PC-9 (cell line): ENCODE data around the gene GMPR2. TPM values are rescaled to one million over a fixed set of nuclear protein-coding genes. Genes with fewer than 3 reads are reported as not detected.

Experiments
- BruUV-seq: library from RNA; stranded (reverse); fragments of 400-500 nt; replicated peaks from 2 replicates; lab custom pipeline; 2021; lab: Mats Ljungman, UMichigan
- CTCF ChIA-PET: fragments of 300-600 bp; sonication (Branson Sonifier 250); formaldehyde crosslinking; loops from one replicate; lab custom pipeline; 2022; ENCODE audit warnings: antibody characterized with exemption; lab: Charles Lee
- POLR2A ChIA-PET: fragments of 300-600 bp; sonication (Branson Sonifier 250); formaldehyde crosslinking; loops from one replicate; lab custom pipeline; 2022; ENCODE audit warnings: antibody characterized with exemption; ENCODE audit not compliant: unreplicated experiment; lab: Charles Lee
- DNase-seq, 2 experiments: peaks; one replicate each; pipeline versions ENCODE4 v3.0.0 to v3.0.0-alpha.2; 2015 to 2022; ENCODE audit warnings: mixed read lengths in 1 of 2
- H2AFZ ChIP-seq: fragments of 200-600 bp; sonication (generic); 2 replicates; pipeline ENCODE4 v1.8.1; 2017; ENCODE audit warnings: antibody characterized with exemption
- H3F3A ChIP-seq: fragments of 200-600 bp; sonication (generic); 2 replicates; pipeline ENCODE4 v1.8.1; 2017; ENCODE audit warnings: antibody characterized with exemption, mild to moderate bottlenecking, low read depth; ENCODE audit not compliant: insufficient read depth
- H3K27ac ChIP-seq: fragments of 200-600 bp; sonication (generic); 2 replicates; pipeline ENCODE4 v1.6.1; 2016; ENCODE audit warnings: mixed run types
- H3K27me3 ChIP-seq: fragments of 200-600 bp; sonication (generic); 2 replicates; pipeline ENCODE4 v1.6.1; 2016; ENCODE audit warnings: low read depth, mixed run types; ENCODE audit not compliant: insufficient read depth
- H3K36me3 ChIP-seq: fragments of 200-600 bp; sonication (generic); 2 replicates; pipeline ENCODE4 v1.6.1; 2016; ENCODE audit warnings: low read depth, mixed run types
- H3K4me1 ChIP-seq: fragments of 200-600 bp; sonication (generic); replicated peaks from 2 replicates; pipeline ENCODE4 v1.6.1; 2016; ENCODE audit warnings: mixed run types; ENCODE audit not compliant: insufficient read depth
- H3K4me2 ChIP-seq: fragments of 200-600 bp; sonication (generic); 2 replicates; pipeline ENCODE4 v1.6.1; 2017; ENCODE audit warnings: mixed run types
- H3K4me3 ChIP-seq: fragments of 200-600 bp; sonication (generic); 2 replicates; pipeline ENCODE4 v1.6.1; 2016; ENCODE audit warnings: mixed run types
- H3K79me2 ChIP-seq: fragments of 200-600 bp; sonication (generic); 2 replicates; pipeline ENCODE4 v1.6.1; 2017; ENCODE audit warnings: low read depth, mixed run types
- H3K9me2 ChIP-seq: fragments of 200-600 bp; sonication (generic); 2 replicates; pipeline ENCODE4 v1.8.1; 2017; ENCODE audit warnings: mild to moderate bottlenecking; ENCODE audit not compliant: insufficient read depth
- H3K9me3 ChIP-seq: fragments of 200-600 bp; sonication (generic); 2 replicates; pipeline ENCODE4 v1.8.1; 2016; ENCODE audit warnings: low read depth; ENCODE audit not compliant: insufficient read depth
- H4K20me1 ChIP-seq: fragments of 200-600 bp; sonication (generic); 2 replicates; pipeline ENCODE4 v1.8.1; 2017; ENCODE audit not compliant: insufficient read depth
- CTCF ChIP-seq: fragments of 200-600 bp; sonication (generic); conservative IDR thresholded peaks from 2 replicates; pipeline ENCODE4 v1.6.1; 2017; ENCODE audit warnings: mixed run types, antibody characterized with exemption, mild to moderate bottlenecking, moderate library complexity
- EZH2 ChIP-seq: fragments of 200-600 bp; sonication (generic); IDR thresholded peaks from 2 replicates; pipeline ENCODE4 v1.8.0; 2017; ENCODE audit warnings: antibody characterized with exemption, low read depth
- intact Hi-C: fragments of 100-400 bp; cut with micrococcal nuclease; formaldehyde crosslinking; loops from one replicate; pipeline ENCODE4 v1.10.0; 2022; ENCODE audit not compliant: unreplicated experiment
- total RNA-seq: library from RNA; stranded (reverse); gene quantifications from 2 replicates; pipeline ENCODE4 v1.2.3, GENCODE V29; 2021

The GMPR2 gene
- total RNA-seq, 1 experiment from 2014 or later: 55.3 TPM

DNA sequence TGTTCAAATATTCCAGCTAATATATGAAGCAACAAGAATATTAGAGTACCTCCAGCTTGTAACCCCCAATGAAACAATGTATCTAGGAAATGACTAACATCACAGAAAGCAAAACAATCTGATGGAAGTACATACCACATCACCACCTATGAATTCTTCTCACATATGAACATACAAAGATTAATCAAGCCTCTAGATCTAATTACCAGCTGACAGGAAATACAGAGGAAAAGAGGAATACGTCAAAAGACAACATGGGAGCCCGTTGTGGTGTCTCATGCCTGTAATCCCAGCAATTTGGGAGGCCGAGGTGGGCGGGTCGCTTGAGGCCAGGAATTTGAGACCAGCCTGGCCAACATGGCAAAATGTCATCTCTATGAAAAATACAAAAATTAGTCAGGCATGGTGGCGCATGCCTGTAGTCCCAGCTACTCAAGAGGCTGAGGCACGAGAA lies 8.1 kb upstream of the GMPR2 start:
- DNase-seq: no peak
- Histone ChIP-seq H2AFZ (no peak overlapping the region), H3K36me3 (no peaks in the 10 kb centered on the region), H4K20me1 (no peaks in the 10 kb centered on the region; the same call in 1 of the 2 replicates), H3F3A (no peaks in the 10 kb centered on the region), H3K9me3 (no peaks in the 10 kb centered on the region), H3K79me2 (peaks cover 41% of the 10 kb centered on the region), H3K9me2 (no peaks in the 10 kb centered on the region), H3K27ac (no peak overlapping the region), H3K4me2 (no peak overlapping the region), H3K27me3 (no peaks in the 10 kb centered on the region), H3K4me1 (no peaks in the 10 kb centered on the region), H3K4me3 (no peak overlapping the region)
- intact Hi-C loops: no loop called here
- BruUV-seq: no TSS peak
- CTCF ChIA-PET: no interaction called here
- POLR2A ChIA-PET: no interaction called here
- no peak for TF ChIP-seq CTCF
- TF ChIP-seq EZH2: no peak

DNA sequence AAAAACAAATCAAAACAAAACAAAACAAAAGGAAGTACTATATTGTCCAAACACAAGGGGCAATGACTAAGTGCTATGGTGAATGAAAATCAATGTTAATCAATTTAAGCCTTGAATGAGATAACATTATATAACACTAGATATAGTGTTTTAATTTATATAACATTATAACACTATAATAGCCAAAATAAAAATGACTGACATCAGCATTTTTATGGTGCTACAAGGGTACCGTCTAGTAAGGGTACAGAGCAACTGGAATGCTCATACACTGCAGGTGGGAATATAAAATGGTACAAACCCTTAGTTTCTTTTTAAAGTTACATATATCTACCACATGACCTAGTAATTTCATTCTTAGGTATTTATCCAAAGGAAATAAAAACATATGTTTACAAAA lies 6.3 kb upstream of the GMPR2 start:
- no peaks in the 10 kb centered on the region for H4K20me1 ChIP-seq
- H3F3A ChIP-seq: 0 out of 2 replicates have a peak, but pooled peaks cover under 1% of the 10 kb centered on the region
- no peaks in the 10 kb centered on the region; the same call in 1 of the 2 replicates for H3K4me1 ChIP-seq
- H3K4me2 ChIP-seq: no peak overlapping the region
- H3K27me3 ChIP-seq: no peaks in the 10 kb centered on the region
- ChIA-PET CTCF (no interaction called here), POLR2A (no interaction called here)
- DNase-seq: no peak
- H3K9me3 ChIP-seq: no peaks in the 10 kb centered on the region
- H3K79me2 ChIP-seq: peaks cover 52% of the 10 kb centered on the region
- H3K27ac ChIP-seq: no peak overlapping the region
- H3K36me3 ChIP-seq: no peaks in the 10 kb centered on the region
- H3K4me3 ChIP-seq: no peak overlapping the region
- intact Hi-C loops: no loop called here
- H2AFZ ChIP-seq: no peak overlapping the region
- no peak for TF ChIP-seq EZH2
- no peak for TF ChIP-seq CTCF
- no TSS peak for BruUV-seq
- H3K9me2 ChIP-seq: no peaks in the 10 kb centered on the region

DNA sequence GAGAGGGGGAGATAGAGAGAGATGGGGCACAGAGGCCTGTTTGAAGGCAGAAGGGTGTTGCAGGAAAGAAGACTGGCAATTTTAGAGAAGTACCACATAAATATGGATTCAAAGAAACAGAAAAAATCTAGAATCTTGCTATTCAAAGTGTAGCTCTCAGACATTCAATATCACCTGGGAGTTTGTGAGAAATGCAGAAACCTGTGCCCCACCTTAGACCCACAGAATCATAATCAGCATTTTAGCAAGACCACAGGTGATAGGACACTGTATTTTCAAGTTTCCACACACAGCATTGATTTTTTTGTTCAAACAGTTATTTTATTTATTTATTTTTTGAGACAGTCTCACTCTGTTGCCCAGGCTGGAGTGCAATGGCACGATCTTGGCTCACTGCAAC lies 3.8 kb upstream of the GMPR2 start:
- Histone ChIP-seq H3K4me1 (peaks cover 8% of the 10 kb centered on the region), H3K27me3 (no peaks in the 10 kb centered on the region), H3K27ac (no peak overlapping the region), H3K4me2 (no peak overlapping the region), H2AFZ (no peak overlapping the region), H3K9me2 (no peaks in the 10 kb centered on the region), H4K20me1 (no peaks in the 10 kb centered on the region), H3F3A (0 out of 2 replicates have a peak, but pooled peaks cover 4% of the 10 kb centered on the region), H3K4me3 (no peak overlapping the region), H3K79me2 (peaks cover 68% of the 10 kb centered on the region), H3K36me3 (no peaks in the 10 kb centered on the region), H3K9me3 (no peaks in the 10 kb centered on the region)
- TF ChIP-seq EZH2: no peak
- TF ChIP-seq CTCF: no peak
- ChIA-PET CTCF (interaction anchor here (0.6 kb wide), 1 partner anchor 1231 kb away, joined by 3 read pairs; no protein-coding TSS in a partner anchor), POLR2A (no interaction called here)
- no TSS peak for BruUV-seq
- no peak for DNase-seq
- intact Hi-C loops: no loop called here
